GM13976 (cell line): ENCODE data around the gene TRMO.

Experiments
- DNase-seq: peaks from one replicate; pipeline ENCODE4 v3.0.0; 2012; ENCODE audit warnings: low spot score
- CTCF ChIP-seq: IDR thresholded peaks from 2 replicates; pipeline ENCODE4 v1.5.1; 2012; ENCODE audit warnings: borderline replicate concordance, mild to moderate bottlenecking; ENCODE audit not compliant: insufficient read depth; ENCODE audit errors: extremely low read depth, missing control alignments, control extremely low read depth
- in situ Hi-C: fragments of 300-500 bp; cut with MboI; formaldehyde crosslinking; loops from one replicate; pipeline ENCODE4 v1.12.0; 2022; ENCODE audit warnings: low sequenced_read_pairs, mixed read lengths, inconsistent platforms; ENCODE audit not compliant: unreplicated experiment

TRMO gene

DNA sequence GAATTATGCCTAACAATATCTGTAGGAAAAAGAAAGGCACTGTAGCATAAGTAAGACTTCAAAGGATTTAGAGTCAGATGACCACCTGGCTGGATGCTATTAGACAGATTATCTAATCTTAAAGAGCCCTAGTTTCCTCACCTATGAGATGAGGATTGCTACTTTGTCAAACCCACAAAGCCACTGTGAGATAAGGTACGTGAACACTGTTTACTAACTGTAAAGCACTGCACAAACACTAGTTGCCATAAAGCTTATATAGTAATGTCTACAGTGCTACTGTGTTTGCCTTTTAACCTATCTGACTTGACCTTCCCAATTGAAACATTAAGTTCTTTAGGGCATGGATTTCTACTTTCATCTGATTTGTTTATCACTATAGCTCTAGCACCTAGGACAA lies 10.3 kb downstream of the TRMO start:
- in situ Hi-C loops = no loop called here
- TF ChIP-seq CTCF = no peak

GRCh38 chr9:97911528-97911927 lies 10.8 kb downstream of the TRMO start:
- DNase-seq = no peak
- TF ChIP-seq CTCF = no peak
- in situ Hi-C loops = no loop called here

More for the DNA sequence above, 10.3 kb downstream of the TRMO start:
- no peak for DNase-seq

DNA sequence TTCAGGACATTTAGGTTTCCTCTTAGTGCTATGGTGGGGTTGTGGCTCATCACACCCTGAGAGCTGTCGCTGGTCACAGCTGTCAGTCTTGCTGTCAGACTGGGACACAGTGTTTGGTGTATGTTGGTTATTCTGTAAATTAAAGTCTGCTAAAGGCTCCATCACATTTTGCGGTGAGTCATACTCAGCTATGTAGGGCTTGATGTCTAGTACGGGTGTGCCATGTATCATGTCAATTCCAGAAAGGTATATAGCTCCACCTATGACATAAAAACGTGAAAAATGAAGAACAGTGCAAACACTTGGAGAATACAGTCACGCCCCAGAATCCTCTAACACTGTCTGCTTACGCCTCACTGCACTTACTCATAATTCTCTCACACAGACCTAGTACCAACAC lies 11.9 kb downstream of the TRMO start:
- TF ChIP-seq CTCF = no peak
- in situ Hi-C loops = no loop called here
- no peak for DNase-seq

DNA sequence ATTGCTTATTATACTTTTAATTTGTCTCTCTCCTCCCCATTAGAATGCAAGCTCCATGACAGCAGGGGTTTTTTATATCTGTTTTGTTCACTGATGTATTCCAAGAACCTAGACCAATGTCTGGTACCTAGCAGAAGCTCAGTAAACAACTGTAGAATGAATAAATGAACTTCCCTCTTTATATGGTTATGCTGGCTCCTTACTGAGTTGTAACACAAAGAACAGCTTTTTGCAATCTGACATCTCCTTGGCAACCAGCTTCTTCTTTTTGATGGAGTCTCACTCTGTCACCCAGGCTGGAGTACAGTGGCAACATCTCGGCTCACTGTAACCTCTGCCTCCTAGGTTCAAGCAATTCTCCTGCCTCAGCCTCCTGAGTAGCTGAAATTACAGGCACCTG lies 13.6 kb downstream of the TRMO start:
- TF ChIP-seq CTCF = no peak
- in situ Hi-C loops = loop anchor here (10.0 kb wide), 1 partner anchor 204 kb away; no protein-coding TSS in a partner anchor
- no peak for DNase-seq

- TF ChIP-seq CTCF = no peak
- no peak for DNase-seq
- in situ Hi-C loops = loop anchor here (10.0 kb wide), 1 partner anchor 203 kb away; no protein-coding TSS in a partner anchor
Measured at GRCh38 chr9:97907632-97908031, 14.7 kb downstream of the TRMO start.

GRCh38 chr9:97907046-97907445 lies 15.3 kb downstream of the TRMO start:
- in situ Hi-C loops = loop anchor here (10.0 kb wide), 1 partner anchor 202 kb away; no protein-coding TSS in a partner anchor
- DNase-seq = no peak
- TF ChIP-seq CTCF = no peak
